Mononuclear cell (primary cell): ENCODE results near the gene TGFBR3. TPM values are rescaled to one million over a fixed set of nuclear protein-coding genes. Genes with fewer than 3 reads are reported as not detected.

Experiments
- H3K27me3 ChIP-seq: 2 replicates; pipeline ENCODE4 v1.6.0; 2011; ENCODE audit warnings: low read length, control low read depth; ENCODE audit not compliant: insufficient read depth
- H3K4me1 ChIP-seq: 2 replicates; pipeline ENCODE4 v1.5.1; 2011; ENCODE audit warnings: mild to moderate bottlenecking, low read length, control low read depth; ENCODE audit not compliant: insufficient read depth
- H3K4me3 ChIP-seq: 2 replicates; pipeline ENCODE4 v1.5.1; 2011; ENCODE audit warnings: mild to moderate bottlenecking, low read length, moderate library complexity
- H3K9me3 ChIP-seq: 2 replicates; pipeline ENCODE4 v1.5.1; 2011; ENCODE audit warnings: low read depth, mild to moderate bottlenecking, control low read depth, low read length
- total RNA-seq: library from RNA; depleted of rRNA; stranded (reverse); fragments of >200 nt; gene quantifications from one replicate; pipeline ENCODE4 v1.2.3, GENCODE V29; 2012

Gene TGFBR3
- total RNA-seq, 1 donor = 40.8 TPM

GRCh38 chr1:91765293-91765692 is 120.7 kb downstream of the TGFBR3 start:
- no peaks in the 10 kb centered on the region for H3K9me3 ChIP-seq
- H3K4me3 ChIP-seq = no peak overlapping the region
- H3K27me3 ChIP-seq = no peaks in the 10 kb centered on the region
- H3K4me1 ChIP-seq = no peaks in the 10 kb centered on the region

- no peak overlapping the region for H3K4me3 ChIP-seq
- no peaks in the 10 kb centered on the region for H3K4me1 ChIP-seq
- H3K27me3 ChIP-seq = no peaks in the 10 kb centered on the region
- no peaks in the 10 kb centered on the region for H3K9me3 ChIP-seq
Observed at GRCh38 chr1:91764471-91765115, 121.4 kb downstream of the TGFBR3 start.

- Histone ChIP-seq H3K4me3 (no peak overlapping the region), H3K9me3 (no peaks in the 10 kb centered on the region), H3K27me3 (no peaks in the 10 kb centered on the region), H3K4me1 (no peaks in the 10 kb centered on the region)
Observed at GRCh38 chr1:91763252-91763651, 122.7 kb downstream of the TGFBR3 start.

GRCh38 chr1:91761295-91761721 is 124.6 kb downstream of the TGFBR3 start:
- H3K4me3 ChIP-seq = no peak overlapping the region
- H3K27me3 ChIP-seq = no peaks in the 10 kb centered on the region
- H3K9me3 ChIP-seq = no peaks in the 10 kb centered on the region
- no peaks in the 10 kb centered on the region for H3K4me1 ChIP-seq

GRCh38 chr1:91760512-91760911 is 125.4 kb downstream of the TGFBR3 start:
- Histone ChIP-seq H3K9me3 (no peaks in the 10 kb centered on the region), H3K27me3 (no peaks in the 10 kb centered on the region)

GRCh38 chr1:91759076-91759475 is 126.9 kb downstream of the TGFBR3 start:
- no peak overlapping the region for H3K4me3 ChIP-seq
- peaks cover 5% of the 10 kb centered on the region for H3K4me1 ChIP-seq
- H3K27me3 ChIP-seq = no peaks in the 10 kb centered on the region
- no peaks in the 10 kb centered on the region for H3K9me3 ChIP-seq

More at GRCh38 chr1:91760512-91760911, 125.4 kb downstream of the TGFBR3 start:
- H3K4me3 ChIP-seq = no peak overlapping the region
- no peaks in the 10 kb centered on the region for H3K4me1 ChIP-seq

- Histone ChIP-seq H3K27me3 (no peaks in the 10 kb centered on the region), H3K4me3 (no peak overlapping the region), H3K9me3 (no peaks in the 10 kb centered on the region), H3K4me1 (peaks cover 5% of the 10 kb centered on the region)
Observed at GRCh38 chr1:91757763-91758460, 128.0 kb downstream of the TGFBR3 start.

- H3K27me3 ChIP-seq = no peaks in the 10 kb centered on the region
- H3K4me1 ChIP-seq = peaks cover 5% of the 10 kb centered on the region
- no peaks in the 10 kb centered on the region for H3K9me3 ChIP-seq
- no peak overlapping the region for H3K4me3 ChIP-seq
Observed at GRCh38 chr1:91755702-91756287, 130.2 kb downstream of the TGFBR3 start.

- H3K27me3 ChIP-seq = no peaks in the 10 kb centered on the region
- H3K4me1 ChIP-seq = peaks cover 5% of the 10 kb centered on the region
- H3K4me3 ChIP-seq = no peak overlapping the region
- H3K9me3 ChIP-seq = no peaks in the 10 kb centered on the region
Observed at GRCh38 chr1:91754816-91755580, 131.0 kb downstream of the TGFBR3 start.

DNA sequence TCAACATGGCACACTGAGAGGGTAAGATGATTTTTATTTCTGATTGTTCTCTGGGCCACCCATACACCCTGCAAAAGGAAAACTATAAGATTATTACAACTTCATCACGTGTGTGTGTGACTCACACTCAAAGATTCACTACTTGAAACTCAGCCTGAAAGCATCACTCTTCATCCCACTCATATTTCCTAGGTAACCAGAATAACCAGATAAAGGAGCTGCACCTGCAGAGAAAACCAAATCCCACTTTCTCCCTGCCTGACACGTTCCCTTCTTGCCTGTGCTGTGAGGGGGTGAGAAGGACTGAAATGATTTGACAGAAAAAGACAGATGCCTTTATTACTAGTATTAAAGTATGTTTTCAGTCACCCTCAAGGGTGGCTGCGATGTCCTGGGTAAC is 131.6 kb downstream of the TGFBR3 start:
- H3K9me3 ChIP-seq = no peaks in the 10 kb centered on the region
- peaks cover 5% of the 10 kb centered on the region for H3K4me1 ChIP-seq
- no peaks in the 10 kb centered on the region for H3K27me3 ChIP-seq
- no peak overlapping the region for H3K4me3 ChIP-seq

DNA sequence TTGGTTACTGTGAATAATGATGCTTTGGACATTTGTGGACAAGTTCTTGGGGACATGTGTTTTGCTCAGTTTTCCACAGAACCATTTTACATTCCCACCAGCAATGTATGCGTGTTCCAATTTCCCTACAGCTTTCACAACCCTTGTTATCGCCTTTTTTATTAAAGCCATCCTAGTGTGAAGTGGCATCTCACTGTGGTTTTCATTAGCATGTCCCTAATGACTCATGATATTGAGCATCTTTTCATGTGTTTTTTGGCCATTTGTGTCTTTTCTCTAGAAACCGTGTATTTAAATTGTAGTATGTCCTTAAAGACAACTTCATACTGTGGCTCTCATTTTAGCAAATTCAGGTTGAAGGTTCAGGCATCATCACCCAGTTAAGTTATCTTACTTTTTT is 132.1 kb downstream of the TGFBR3 start:
- H3K27me3 ChIP-seq = no peaks in the 10 kb centered on the region
- no peak overlapping the region for H3K4me3 ChIP-seq
- peaks cover 5% of the 10 kb centered on the region for H3K4me1 ChIP-seq
- H3K9me3 ChIP-seq = no peaks in the 10 kb centered on the region

- Histone ChIP-seq H3K4me3 (no peak overlapping the region), H3K27me3 (no peaks in the 10 kb centered on the region), H3K4me1 (peaks cover 5% of the 10 kb centered on the region), H3K9me3 (no peaks in the 10 kb centered on the region)
Observed at GRCh38 chr1:91752324-91752723, 133.6 kb downstream of the TGFBR3 start.

- Histone ChIP-seq H3K4me3 (no peak overlapping the region), H3K27me3 (no peaks in the 10 kb centered on the region), H3K4me1 (peaks cover 5% of the 10 kb centered on the region), H3K9me3 (no peaks in the 10 kb centered on the region)
Observed at GRCh38 chr1:91751275-91751674, 134.7 kb downstream of the TGFBR3 start.

DNA sequence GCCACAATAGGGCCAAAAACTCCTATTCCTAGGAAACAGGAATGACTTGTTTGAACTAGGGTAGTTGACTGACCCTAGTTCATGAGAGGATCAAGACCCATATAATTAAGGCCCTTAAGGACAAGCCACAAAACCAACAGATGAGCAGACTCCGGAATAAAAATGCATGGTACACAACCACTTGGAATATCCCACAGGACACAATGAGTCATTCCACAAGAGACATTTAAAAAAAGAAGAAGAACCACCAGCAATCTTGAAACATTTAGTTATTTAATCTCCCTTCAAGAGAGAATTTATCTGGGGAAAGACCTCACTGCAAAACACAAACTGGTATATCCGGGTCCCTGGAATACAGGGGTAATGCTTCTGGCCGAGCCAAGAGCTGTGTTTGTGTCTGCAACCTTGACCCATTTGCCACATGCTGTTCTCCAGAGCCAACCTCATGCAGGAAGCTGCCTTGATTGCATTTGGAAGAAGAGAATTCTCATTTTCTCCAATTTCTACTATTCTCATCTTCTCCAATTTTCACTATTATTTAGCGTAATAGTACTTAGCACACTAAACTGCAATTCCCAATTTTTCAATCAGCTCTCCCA is 135.5 kb downstream of the TGFBR3 start:
- H3K4me1 ChIP-seq = peaks cover 5% of the 10 kb centered on the region
- no peak overlapping the region for H3K4me3 ChIP-seq
- no peaks in the 10 kb centered on the region for H3K27me3 ChIP-seq
- H3K9me3 ChIP-seq = no peaks in the 10 kb centered on the region

DNA sequence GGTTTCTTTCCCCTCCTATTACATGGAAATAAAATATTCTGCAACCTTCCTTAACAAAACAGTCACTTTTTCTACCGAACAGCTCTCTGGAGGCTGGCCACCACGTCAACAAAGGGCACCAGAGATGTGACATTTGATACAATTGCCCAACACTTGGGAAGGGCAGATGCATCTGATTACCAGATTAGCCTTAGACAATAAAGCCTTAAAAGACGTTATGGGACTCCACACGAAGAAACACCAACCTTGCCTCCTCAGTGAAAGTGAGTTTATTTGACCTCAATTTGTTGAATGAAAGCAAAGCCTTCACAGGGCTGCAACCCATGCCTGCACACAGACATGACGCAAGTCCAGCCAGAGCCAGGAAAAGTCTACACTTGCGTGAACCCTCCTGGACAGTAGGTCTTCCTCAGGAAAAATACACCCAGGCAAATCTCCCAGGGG is 136.1 kb downstream of the TGFBR3 start:
- no peaks in the 10 kb centered on the region for H3K27me3 ChIP-seq
- peaks cover 1% of the 10 kb centered on the region for H3K4me1 ChIP-seq
- H3K9me3 ChIP-seq = no peaks in the 10 kb centered on the region
- no peak overlapping the region for H3K4me3 ChIP-seq
